PC-9 (cell line): Measurements from ENCODE around the gene TNFSF9. TPM values are rescaled to one million over a fixed set of nuclear protein-coding genes. Genes with fewer than 3 reads are reported as not detected.
A peak's percentile ranks its signal among the peaks of the same experiment; 100 is the strongest.

ENCODE experiments used
- Bru-seq: library from RNA; stranded (reverse); fragments of 400-500 nt; gene quantifications from one replicate; lab custom pipeline; 2021; lab: Mats Ljungman, UMichigan
- BruChase-seq, 2 experiments: library from RNA; stranded (reverse); fragments of 400-500 nt; gene quantifications; one replicate each; lab custom pipeline; 2021; lab: Mats Ljungman, UMichigan
- BruUV-seq: library from RNA; stranded (reverse); fragments of 400-500 nt; replicated peaks from 2 replicates; lab custom pipeline; 2021; lab: Mats Ljungman, UMichigan
- CTCF ChIA-PET: fragments of 300-600 bp; sonication (Branson Sonifier 250); formaldehyde crosslinking; loops from one replicate; lab custom pipeline; 2022; ENCODE audit warnings: antibody characterized with exemption; lab: Charles Lee
- POLR2A ChIA-PET: fragments of 300-600 bp; sonication (Branson Sonifier 250); formaldehyde crosslinking; loops from one replicate; lab custom pipeline; 2022; ENCODE audit warnings: antibody characterized with exemption; ENCODE audit not compliant: unreplicated experiment; lab: Charles Lee
- DNase-seq, 2 experiments: peaks; one replicate each; pipeline versions ENCODE4 v3.0.0 to v3.0.0-alpha.2; 2015 to 2022; ENCODE audit warnings: mixed read lengths in 1 of 2
- H2AFZ ChIP-seq: fragments of 200-600 bp; sonication (generic); 2 replicates; pipeline ENCODE4 v1.8.1; 2017; ENCODE audit warnings: antibody characterized with exemption
- H3F3A ChIP-seq: fragments of 200-600 bp; sonication (generic); 2 replicates; pipeline ENCODE4 v1.8.1; 2017; ENCODE audit warnings: antibody characterized with exemption, mild to moderate bottlenecking, low read depth; ENCODE audit not compliant: insufficient read depth
- H3K27ac ChIP-seq: fragments of 200-600 bp; sonication (generic); 2 replicates; pipeline ENCODE4 v1.6.1; 2016; ENCODE audit warnings: mixed run types
- H3K27me3 ChIP-seq: fragments of 200-600 bp; sonication (generic); 2 replicates; pipeline ENCODE4 v1.6.1; 2016; ENCODE audit warnings: low read depth, mixed run types; ENCODE audit not compliant: insufficient read depth
- H3K36me3 ChIP-seq: fragments of 200-600 bp; sonication (generic); 2 replicates; pipeline ENCODE4 v1.6.1; 2016; ENCODE audit warnings: low read depth, mixed run types
- H3K4me1 ChIP-seq: fragments of 200-600 bp; sonication (generic); replicated peaks from 2 replicates; pipeline ENCODE4 v1.6.1; 2016; ENCODE audit warnings: mixed run types; ENCODE audit not compliant: insufficient read depth
- H3K4me2 ChIP-seq: fragments of 200-600 bp; sonication (generic); 2 replicates; pipeline ENCODE4 v1.6.1; 2017; ENCODE audit warnings: mixed run types
- H3K4me3 ChIP-seq: fragments of 200-600 bp; sonication (generic); 2 replicates; pipeline ENCODE4 v1.6.1; 2016; ENCODE audit warnings: mixed run types
- H3K79me2 ChIP-seq: fragments of 200-600 bp; sonication (generic); 2 replicates; pipeline ENCODE4 v1.6.1; 2017; ENCODE audit warnings: low read depth, mixed run types
- H3K9me2 ChIP-seq: fragments of 200-600 bp; sonication (generic); 2 replicates; pipeline ENCODE4 v1.8.1; 2017; ENCODE audit warnings: mild to moderate bottlenecking; ENCODE audit not compliant: insufficient read depth
- H3K9me3 ChIP-seq: fragments of 200-600 bp; sonication (generic); 2 replicates; pipeline ENCODE4 v1.8.1; 2016; ENCODE audit warnings: low read depth; ENCODE audit not compliant: insufficient read depth
- H4K20me1 ChIP-seq: fragments of 200-600 bp; sonication (generic); 2 replicates; pipeline ENCODE4 v1.8.1; 2017; ENCODE audit not compliant: insufficient read depth
- EZH2 ChIP-seq: fragments of 200-600 bp; sonication (generic); IDR thresholded peaks from 2 replicates; pipeline ENCODE4 v1.8.0; 2017; ENCODE audit warnings: antibody characterized with exemption, low read depth
- intact Hi-C: fragments of 100-400 bp; cut with micrococcal nuclease; formaldehyde crosslinking; loops from one replicate; pipeline ENCODE4 v1.10.0; 2022; ENCODE audit not compliant: unreplicated experiment
- long read RNA-seq: library from polyadenylated mRNA; stranded (forward); transcript quantifications from one replicate; pipeline ENCODE4 v2.0.0, GENCODE V29; 2022
- total RNA-seq: library from RNA; stranded (reverse); gene quantifications from 2 replicates; pipeline ENCODE4 v1.2.3, GENCODE V29; 2021
- TF ChIP-seq, protein P1 (sequence below): fragments of 200-600 bp; sonication (generic); conservative IDR thresholded peaks from 2 replicates; pipeline ENCODE4 v1.6.1; 2017; ENCODE audit warnings: mixed run types, antibody characterized with exemption, mild to moderate bottlenecking, moderate library complexity

TNFSF9 gene, protein sequence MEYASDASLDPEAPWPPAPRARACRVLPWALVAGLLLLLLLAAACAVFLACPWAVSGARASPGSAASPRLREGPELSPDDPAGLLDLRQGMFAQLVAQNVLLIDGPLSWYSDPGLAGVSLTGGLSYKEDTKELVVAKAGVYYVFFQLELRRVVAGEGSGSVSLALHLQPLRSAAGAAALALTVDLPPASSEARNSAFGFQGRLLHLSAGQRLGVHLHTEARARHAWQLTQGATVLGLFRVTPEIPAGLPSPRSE
- 8.4 and 11.2 TPM in 2 replicates for total RNA-seq
- percentile 76 among the genes with signal in this experiment for Bru-seq, nascent RNA
- percentile 75 among the genes with signal in this experiment for BruChase-seq, experiment 1, labeled RNA remaining after a 2-hour chase
- BruChase-seq, experiment 2, labeled RNA remaining after a 6-hour chase: percentile 79 among the genes with signal in this experiment
- long read RNA-seq, transcript TNFSF9-201 (3 exons, 1,665 nt): major isoform, 38 of 38 reads
- long read RNA-seq, partial matches to known transcripts: 0 of 38 reads
- long read RNA-seq, other reads (novel, unspliced or antisense): 0 of 38 reads

GRCh38 chr19:6530386-6531162 is at the start of gene TNFSF9:
Gene TNFSF9 (plus strand): TSS chr19:6531026. CDS start chr19:6531037, 11 bp downstream.
- BruUV-seq: no TSS peak

DNA sequence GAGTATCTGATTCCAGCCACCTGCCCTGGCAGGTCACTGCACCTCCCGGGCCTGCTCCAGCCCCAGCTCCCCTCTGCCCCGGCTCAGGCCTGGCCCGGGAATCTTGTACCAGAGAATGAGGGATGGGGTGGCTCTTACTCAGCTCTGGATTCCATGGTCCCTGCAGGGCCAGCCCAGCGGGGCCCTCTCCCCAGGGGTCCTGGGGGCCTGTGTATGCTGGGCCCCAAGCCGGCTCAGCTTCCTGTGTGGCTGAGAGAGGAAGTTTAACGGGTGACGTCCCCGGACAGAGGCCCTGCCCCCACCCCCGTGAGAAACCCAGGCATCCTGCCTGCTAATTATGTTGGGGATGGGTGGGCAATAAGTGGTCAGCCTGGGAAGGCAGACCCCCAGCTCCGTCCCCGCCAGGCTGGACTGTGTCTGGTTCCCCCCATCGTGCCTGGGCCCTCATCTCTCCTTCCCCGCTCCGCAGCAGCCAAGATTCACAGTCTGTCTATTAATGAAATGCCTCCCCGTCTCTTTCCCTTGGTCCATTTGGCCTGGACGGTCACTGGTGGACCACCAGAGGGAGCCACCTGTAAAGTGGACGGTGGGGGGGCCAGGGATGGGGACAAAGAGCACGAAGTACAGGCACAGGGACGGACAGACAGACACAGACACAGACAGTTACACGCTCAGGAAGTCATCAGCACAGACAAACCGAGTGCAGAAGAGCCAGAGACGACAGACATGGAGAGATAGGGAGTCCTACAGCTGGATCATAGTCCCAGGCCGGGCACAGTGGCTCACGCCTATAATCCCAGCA is 49.1 kb upstream of the TNFSF9 start, which contains the start of gene DENND1C:
DENND1C (minus strand) TSS at position 247 of the 802 bp plus-strand sequence; CDS start at position 155, 92 bp downstream.
- Histone ChIP-seq H3K4me2 (no peak within 1 kb of the TSS), H4K20me1 (no peaks in the 10 kb centered on the region), H3K27me3 (no peaks in the 10 kb centered on the region), H3K27ac (no peak within 1 kb of the TSS), H3K9me2 (no peaks in the 10 kb centered on the region), H3F3A (peaks cover 5% of the 10 kb centered on the region; the same call in 1 of the 2 replicates), H2AFZ (no peak within 1 kb of the TSS), H3K9me3 (no peaks in the 10 kb centered on the region), H3K4me1 (peaks cover 11% of the 10 kb centered on the region; the same call in 1 of the 2 replicates), H3K4me3 (no peak within 1 kb of the TSS), H3K79me2 (no peaks in the 10 kb centered on the region), H3K36me3 (no peaks in the 10 kb centered on the region)
- BruUV-seq: no TSS peak
- TF ChIP-seq EZH2: no peak
- TF ChIP-seq, protein P1, sequence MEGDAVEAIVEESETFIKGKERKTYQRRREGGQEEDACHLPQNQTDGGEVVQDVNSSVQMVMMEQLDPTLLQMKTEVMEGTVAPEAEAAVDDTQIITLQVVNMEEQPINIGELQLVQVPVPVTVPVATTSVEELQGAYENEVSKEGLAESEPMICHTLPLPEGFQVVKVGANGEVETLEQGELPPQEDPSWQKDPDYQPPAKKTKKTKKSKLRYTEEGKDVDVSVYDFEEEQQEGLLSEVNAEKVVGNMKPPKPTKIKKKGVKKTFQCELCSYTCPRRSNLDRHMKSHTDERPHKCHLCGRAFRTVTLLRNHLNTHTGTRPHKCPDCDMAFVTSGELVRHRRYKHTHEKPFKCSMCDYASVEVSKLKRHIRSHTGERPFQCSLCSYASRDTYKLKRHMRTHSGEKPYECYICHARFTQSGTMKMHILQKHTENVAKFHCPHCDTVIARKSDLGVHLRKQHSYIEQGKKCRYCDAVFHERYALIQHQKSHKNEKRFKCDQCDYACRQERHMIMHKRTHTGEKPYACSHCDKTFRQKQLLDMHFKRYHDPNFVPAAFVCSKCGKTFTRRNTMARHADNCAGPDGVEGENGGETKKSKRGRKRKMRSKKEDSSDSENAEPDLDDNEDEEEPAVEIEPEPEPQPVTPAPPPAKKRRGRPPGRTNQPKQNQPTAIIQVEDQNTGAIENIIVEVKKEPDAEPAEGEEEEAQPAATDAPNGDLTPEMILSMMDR: peak; percentile 57
- DNase-seq: no peak
- CTCF ChIA-PET: interaction anchor here (0.7 kb wide), 1 partner anchor 482 kb away, joined by 6 read pairs; no protein-coding TSS in a partner anchor
- intact Hi-C loops: no loop called here
- POLR2A ChIA-PET: interaction anchor here (0.6 kb wide), 1 partner anchor 132 kb away, joined by 19 read pairs; no protein-coding TSS in a partner anchor

More at GRCh38 chr19:6530386-6531162, at the start of gene TNFSF9:
- Histone ChIP-seq H2AFZ (peak within 1 kb of the TSS; percentile 79; the same call in 1 of the 2 replicates), H4K20me1 (no peaks in the 10 kb centered on the region), H3K4me2 (peak within 1 kb of the TSS; percentile 85), H3K4me1 (peaks cover 5% of the 10 kb centered on the region; the same call in 1 of the 2 replicates), H3K27ac (peak within 1 kb of the TSS; percentile 82), H3K9me2 (no peaks in the 10 kb centered on the region), H3K36me3 (no peaks in the 10 kb centered on the region), H3K79me2 (peaks cover 15% of the 10 kb centered on the region), H3F3A (no peaks in the 10 kb centered on the region), H3K9me3 (no peaks in the 10 kb centered on the region), H3K4me3 (peak within 1 kb of the TSS; percentile 90), H3K27me3 (no peaks in the 10 kb centered on the region)
- CTCF ChIA-PET: no interaction called here
- intact Hi-C loops: no loop called here
- TF ChIP-seq EZH2: no peak
- TF ChIP-seq, protein P1: no peak
- DNase-seq: peak; percentile 64 to 90
- POLR2A ChIA-PET: interaction anchor here (0.5 to 1.3 kb wide), 17 partner anchors 9 to 1398 kb away, joined by 3 to 18 read pairs (median 6); partner anchors contain the start of genes GPR108, KHSRP, RANBP3 and SLC25A23
